Nephron (organoid): ENCODE measurements around the gene ZNF263.

ENCODE experiments used
- H3K27ac Mint-ChIP-seq, 3 experiments: 2 replicates each; pipeline ENCODE4 v1.8.0; 2020; ENCODE audit warnings: mixed read lengths in 3 of 3, mild to moderate bottlenecking in 2 of 3, moderate library complexity in 1 of 3
- H3K27me3 Mint-ChIP-seq: 2 replicates; pipeline ENCODE4 v1.8.0; 2021; ENCODE audit warnings: low read depth, mild to moderate bottlenecking, moderate library complexity, mixed read lengths
- H3K36me3 Mint-ChIP-seq: 2 replicates; pipeline ENCODE4 v1.8.0; 2020; ENCODE audit warnings: low read depth, mixed read lengths
- H3K4me1 Mint-ChIP-seq: 2 replicates; pipeline ENCODE4 v1.8.0; 2020; ENCODE audit warnings: mixed read lengths
- H3K4me3 Mint-ChIP-seq, 3 experiments: 2 replicates each; pipeline ENCODE4 v1.8.0; 2020; ENCODE audit warnings: mild to moderate bottlenecking in 3 of 3, mixed read lengths in 3 of 3, moderate library complexity in 2 of 3
- H3K9me3 Mint-ChIP-seq: 2 replicates; pipeline ENCODE4 v1.8.0; 2020; ENCODE audit warnings: mixed read lengths
- TF ChIP-seq, protein P1 (sequence below), 3 experiments: fragments of 200-600 bp; sonication (generic); IDR thresholded peaks; one replicate each; pipeline ENCODE4 v1.5.0; 2021; ENCODE audit warnings: antibody characterized with exemption in 3 of 3; ENCODE audit not compliant: unreplicated experiment in 3 of 3

ZNF263 gene

DNA sequence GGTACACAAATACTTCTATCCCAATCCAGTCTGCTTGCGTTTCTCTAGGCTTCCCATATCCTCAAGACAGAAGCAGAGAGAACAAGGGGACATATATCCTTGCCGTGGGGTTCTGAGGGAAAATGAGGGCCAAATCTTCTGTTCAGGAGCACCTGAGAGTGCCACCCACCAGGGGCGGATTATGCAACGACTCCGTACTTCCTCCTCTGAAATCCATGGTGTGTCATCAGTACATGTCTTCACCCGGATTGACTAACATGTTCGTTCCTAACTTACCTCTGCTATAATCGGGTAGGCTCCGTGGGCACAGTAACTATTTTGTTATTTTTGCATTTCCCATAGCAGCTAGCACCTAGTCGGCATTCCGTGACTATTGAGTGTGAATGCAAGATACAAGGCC, 40.6 kb upstream of the ZNF263 start:
- peaks cover 2% of the 10 kb centered on the region for H3K9me3 Mint-ChIP-seq
- TF ChIP-seq, protein P1, sequence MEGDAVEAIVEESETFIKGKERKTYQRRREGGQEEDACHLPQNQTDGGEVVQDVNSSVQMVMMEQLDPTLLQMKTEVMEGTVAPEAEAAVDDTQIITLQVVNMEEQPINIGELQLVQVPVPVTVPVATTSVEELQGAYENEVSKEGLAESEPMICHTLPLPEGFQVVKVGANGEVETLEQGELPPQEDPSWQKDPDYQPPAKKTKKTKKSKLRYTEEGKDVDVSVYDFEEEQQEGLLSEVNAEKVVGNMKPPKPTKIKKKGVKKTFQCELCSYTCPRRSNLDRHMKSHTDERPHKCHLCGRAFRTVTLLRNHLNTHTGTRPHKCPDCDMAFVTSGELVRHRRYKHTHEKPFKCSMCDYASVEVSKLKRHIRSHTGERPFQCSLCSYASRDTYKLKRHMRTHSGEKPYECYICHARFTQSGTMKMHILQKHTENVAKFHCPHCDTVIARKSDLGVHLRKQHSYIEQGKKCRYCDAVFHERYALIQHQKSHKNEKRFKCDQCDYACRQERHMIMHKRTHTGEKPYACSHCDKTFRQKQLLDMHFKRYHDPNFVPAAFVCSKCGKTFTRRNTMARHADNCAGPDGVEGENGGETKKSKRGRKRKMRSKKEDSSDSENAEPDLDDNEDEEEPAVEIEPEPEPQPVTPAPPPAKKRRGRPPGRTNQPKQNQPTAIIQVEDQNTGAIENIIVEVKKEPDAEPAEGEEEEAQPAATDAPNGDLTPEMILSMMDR (IDR thresholded peaks at IDR 0.05; ENCODE audit: unreplicated experiment in 3 of 3) = no peak
- no peak overlapping the region for H3K27ac Mint-ChIP-seq
- H3K4me3 Mint-ChIP-seq = no peak overlapping the region
- peaks cover 35% of the 10 kb centered on the region for H3K27me3 Mint-ChIP-seq
- H3K4me1 Mint-ChIP-seq = no peaks in the 10 kb centered on the region
- H3K36me3 Mint-ChIP-seq = no peaks in the 10 kb centered on the region

DNA sequence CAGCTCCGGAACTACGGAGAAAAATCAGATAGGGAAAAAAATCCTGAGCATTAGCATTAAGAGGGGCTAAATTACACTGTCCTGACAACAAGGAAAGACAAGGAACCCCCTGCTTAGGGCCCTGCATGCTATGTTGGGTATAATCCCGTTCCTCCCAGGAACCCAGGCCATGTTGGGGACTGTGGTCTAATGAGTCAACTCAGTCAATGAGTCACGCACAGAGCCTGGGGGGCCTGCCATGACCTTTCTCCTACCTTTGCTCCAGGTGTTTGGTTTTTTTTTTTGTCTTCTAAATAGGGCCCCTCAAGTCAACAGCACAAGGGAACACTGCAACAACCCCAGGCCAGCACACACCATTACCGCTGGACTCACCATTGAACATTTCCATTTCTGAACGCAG, 39.4 kb upstream of the ZNF263 start:
- H3K27ac Mint-ChIP-seq = no peak overlapping the region
- H3K9me3 Mint-ChIP-seq = peaks cover 2% of the 10 kb centered on the region
- no peaks in the 10 kb centered on the region for H3K36me3 Mint-ChIP-seq
- TF ChIP-seq, protein P1 (IDR thresholded peaks at IDR 0.05; ENCODE audit: unreplicated experiment in 3 of 3) = no peak
- no peaks in the 10 kb centered on the region for H3K4me1 Mint-ChIP-seq
- H3K27me3 Mint-ChIP-seq = peaks cover 35% of the 10 kb centered on the region
- no peak overlapping the region for H3K4me3 Mint-ChIP-seq

DNA sequence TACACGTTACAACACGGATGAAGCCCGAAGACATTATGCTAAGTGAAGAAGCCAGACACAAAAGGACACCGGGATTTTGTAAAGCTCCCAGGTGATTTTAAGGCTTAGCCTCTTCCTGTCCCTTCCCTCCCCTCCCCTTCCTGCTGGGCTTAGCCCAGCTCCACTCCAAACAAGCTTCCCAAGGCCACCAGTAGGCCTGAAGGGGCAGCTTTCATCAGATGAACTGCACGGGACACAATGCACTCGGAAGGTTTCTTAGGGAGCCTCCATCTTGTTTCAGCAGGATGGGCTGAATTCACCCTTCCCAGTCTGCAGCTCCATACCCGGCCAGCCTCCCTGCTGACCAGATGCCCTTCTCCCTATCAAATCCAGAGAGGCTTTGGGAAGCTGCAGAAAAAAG, 37.3 kb upstream of the ZNF263 start:
- H3K4me3 Mint-ChIP-seq = no peak overlapping the region
- TF ChIP-seq, protein P1 (IDR thresholded peaks at IDR 0.05; ENCODE audit: unreplicated experiment in 3 of 3) = no peak
- H3K9me3 Mint-ChIP-seq = peaks cover 3% of the 10 kb centered on the region
- peaks cover 33% of the 10 kb centered on the region for H3K27me3 Mint-ChIP-seq
- no peak overlapping the region for H3K27ac Mint-ChIP-seq
- H3K4me1 Mint-ChIP-seq = no peaks in the 10 kb centered on the region
- H3K36me3 Mint-ChIP-seq = no peaks in the 10 kb centered on the region

DNA sequence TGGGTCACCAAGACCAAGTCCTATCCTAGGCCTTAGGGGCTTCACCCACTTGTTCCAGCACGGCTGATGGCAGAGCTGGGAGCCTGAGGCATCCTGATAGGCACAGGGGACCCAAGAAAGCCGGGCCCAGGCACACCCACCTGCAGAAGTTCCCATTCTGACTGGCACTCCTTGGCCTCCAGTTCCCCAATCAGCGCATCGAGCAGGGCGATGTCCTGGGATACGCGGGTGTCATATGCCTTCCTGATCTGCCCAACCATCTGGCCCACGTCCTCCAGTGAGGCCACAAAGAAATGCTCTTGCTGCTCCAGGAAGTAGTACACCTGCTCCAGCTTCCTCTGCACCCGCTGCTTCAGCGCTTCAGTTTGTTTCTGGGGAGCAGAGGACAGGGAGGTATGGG, 36.4 kb upstream of the ZNF263 start:
- Mint-ChIP-seq H3K36me3 (no peaks in the 10 kb centered on the region), H3K4me1 (no peaks in the 10 kb centered on the region), H3K9me3 (peaks cover 5% of the 10 kb centered on the region), H3K27me3 (peaks cover 27% of the 10 kb centered on the region), H3K4me3 (no peak overlapping the region), H3K27ac (no peak overlapping the region)
- TF ChIP-seq, protein P1 (IDR thresholded peaks at IDR 0.05; ENCODE audit: unreplicated experiment in 3 of 3) = no peak

DNA sequence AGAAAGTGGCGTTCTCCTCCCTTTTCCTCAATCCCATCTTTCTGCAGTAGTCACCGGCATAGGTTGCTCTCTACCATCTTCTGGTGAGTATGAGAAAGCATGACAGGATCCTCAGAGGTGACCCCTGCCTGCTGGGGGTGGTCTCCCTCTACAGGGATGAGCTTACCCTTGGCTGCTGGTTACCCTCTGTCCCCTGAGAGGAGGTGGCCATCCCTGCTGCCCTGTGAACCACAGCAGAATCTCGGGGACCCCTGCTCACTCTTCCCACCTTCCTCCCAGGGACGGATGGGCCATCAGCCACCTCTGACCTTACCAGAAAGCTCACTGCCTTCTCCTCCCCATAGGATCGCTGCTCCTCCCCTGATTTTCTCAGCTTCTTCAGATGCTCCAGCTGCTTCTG, 34.7 kb upstream of the ZNF263 start:
- Mint-ChIP-seq H3K27me3 (peaks cover 27% of the 10 kb centered on the region), H3K4me3 (no peak overlapping the region), H3K9me3 (peaks cover 2% of the 10 kb centered on the region), H3K4me1 (no peaks in the 10 kb centered on the region), H3K36me3 (no peaks in the 10 kb centered on the region), H3K27ac (no peak overlapping the region)
- TF ChIP-seq, protein P1 (IDR thresholded peaks at IDR 0.05; ENCODE audit: unreplicated experiment in 3 of 3) = no peak

DNA sequence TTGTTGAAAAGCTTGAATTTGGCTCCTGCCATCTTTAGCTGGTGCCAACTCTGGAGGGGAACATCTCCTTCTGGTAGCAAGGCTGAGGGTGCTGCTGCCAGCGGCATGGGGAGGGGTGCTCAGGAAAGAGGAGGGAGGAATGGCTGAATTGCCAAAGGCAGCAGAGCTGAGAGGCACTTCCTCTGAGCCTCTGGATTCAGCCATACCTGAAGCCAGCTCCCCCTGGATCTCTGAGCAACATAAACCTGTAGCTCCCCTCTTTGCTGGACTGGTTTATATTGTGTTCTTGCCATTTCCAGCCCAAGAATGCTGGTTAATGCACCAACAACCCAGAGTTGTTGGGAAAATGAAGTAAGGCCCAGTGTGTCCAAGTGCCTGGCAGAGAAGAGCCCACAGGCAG, 34.3 kb upstream of the ZNF263 start:
- Mint-ChIP-seq H3K4me1 (no peaks in the 10 kb centered on the region), H3K27me3 (peaks cover 25% of the 10 kb centered on the region), H3K9me3 (peaks cover 2% of the 10 kb centered on the region), H3K4me3 (no peak overlapping the region), H3K36me3 (no peaks in the 10 kb centered on the region), H3K27ac (no peak overlapping the region)
- TF ChIP-seq, protein P1 (IDR thresholded peaks at IDR 0.05; ENCODE audit: unreplicated experiment in 3 of 3) = no peak
